ENCODE data around the gene HOXC10. TPM values are rescaled to one million over a fixed set of nuclear protein-coding genes. Genes with fewer than 3 reads are reported as not detected.

The HOXC10 gene
- total and polyA plus RNA-seq, 2 donors from 2014 or later = 49.7 to 50.7 TPM

DNA sequence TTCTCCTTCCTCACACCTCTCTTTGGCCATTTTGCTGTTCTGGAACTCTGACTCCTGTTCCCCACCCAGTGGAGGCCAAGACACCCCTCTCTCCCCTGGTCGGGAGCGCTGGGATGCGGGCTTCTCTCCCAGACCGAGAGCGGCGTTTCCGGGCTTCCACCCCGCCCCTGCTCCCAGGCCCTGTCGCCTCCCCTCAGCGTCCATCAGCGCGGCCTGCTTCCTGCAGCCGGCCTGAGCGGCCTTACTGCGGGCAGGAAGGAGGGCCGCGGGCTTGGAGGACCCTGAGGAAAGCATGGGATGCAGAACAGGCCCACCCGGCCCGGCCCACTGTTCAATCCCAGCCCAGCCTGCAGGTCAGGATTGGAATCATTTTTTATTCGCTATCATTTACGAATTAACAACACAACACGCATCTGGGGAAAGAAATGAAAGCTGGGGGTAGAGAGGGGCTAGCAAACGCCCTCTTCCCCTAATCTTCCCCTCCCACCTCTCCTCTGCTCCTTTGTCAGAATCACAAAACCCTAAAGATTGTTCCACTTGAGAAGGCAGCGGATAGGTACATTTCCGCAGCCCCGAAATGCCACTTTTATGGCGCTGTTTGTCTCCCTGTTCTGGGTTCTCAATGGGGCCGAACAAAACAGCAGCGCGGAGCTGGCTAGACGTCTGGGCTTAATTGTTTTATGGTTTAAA, 20.0 kb downstream of the HOXC10 start:
- H3K4me1 ChIP-seq (ENCODE audit: control insufficient read depth in 2 of 3, insufficient read depth in 2 of 3, low read depth in 1 of 3, low read length in 3 of 3) = peaks cover 6 to 28% (median 14%) of the 10 kb centered on the region in 3 donors
- FAIRE-seq = no peak
- H3K9ac ChIP-seq (ENCODE audit: low read length in 3 of 3) = peak overlapping the region in 1 of 3 donors; percentile 61
- peak overlapping the region in 2 of 3 donors; percentile 11 to 39 for H3K4me3 ChIP-seq (ENCODE audit: low read length in 3 of 3)
- TF ChIP-seq, protein P1, sequence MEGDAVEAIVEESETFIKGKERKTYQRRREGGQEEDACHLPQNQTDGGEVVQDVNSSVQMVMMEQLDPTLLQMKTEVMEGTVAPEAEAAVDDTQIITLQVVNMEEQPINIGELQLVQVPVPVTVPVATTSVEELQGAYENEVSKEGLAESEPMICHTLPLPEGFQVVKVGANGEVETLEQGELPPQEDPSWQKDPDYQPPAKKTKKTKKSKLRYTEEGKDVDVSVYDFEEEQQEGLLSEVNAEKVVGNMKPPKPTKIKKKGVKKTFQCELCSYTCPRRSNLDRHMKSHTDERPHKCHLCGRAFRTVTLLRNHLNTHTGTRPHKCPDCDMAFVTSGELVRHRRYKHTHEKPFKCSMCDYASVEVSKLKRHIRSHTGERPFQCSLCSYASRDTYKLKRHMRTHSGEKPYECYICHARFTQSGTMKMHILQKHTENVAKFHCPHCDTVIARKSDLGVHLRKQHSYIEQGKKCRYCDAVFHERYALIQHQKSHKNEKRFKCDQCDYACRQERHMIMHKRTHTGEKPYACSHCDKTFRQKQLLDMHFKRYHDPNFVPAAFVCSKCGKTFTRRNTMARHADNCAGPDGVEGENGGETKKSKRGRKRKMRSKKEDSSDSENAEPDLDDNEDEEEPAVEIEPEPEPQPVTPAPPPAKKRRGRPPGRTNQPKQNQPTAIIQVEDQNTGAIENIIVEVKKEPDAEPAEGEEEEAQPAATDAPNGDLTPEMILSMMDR (IDR thresholded peaks at IDR 0.05; ENCODE audit: borderline replicate concordance, extremely low read depth, insufficient read depth) = no peak
- peaks cover 4% of the 10 kb centered on the region for H3K27me3 ChIP-seq (ENCODE audit: control insufficient read depth, insufficient read depth, low read length)
- intact Hi-C loops (cut with DNase I) = loop anchor here (5.0 kb wide), 1 partner anchor 197 kb away; no protein-coding TSS in a partner anchor
- H3K36me3 ChIP-seq (ENCODE audit: control insufficient read depth in 2 of 3, insufficient read depth in 3 of 3, low read length in 3 of 3) = no peaks in the 10 kb centered on the region
- DNase-seq = peak in 4 of 5 donors; percentile 68 to 92 (median 85)
- peak overlapping the region; percentile 49 to 71 for H3K27ac ChIP-seq (ENCODE audit: low read depth in 2 of 2, low read length in 2 of 2)
- H3K9me3 ChIP-seq (ENCODE audit: control insufficient read depth in 2 of 3, insufficient read depth in 1 of 3, low read length in 3 of 3) = no peaks in the 10 kb centered on the region

DNA sequence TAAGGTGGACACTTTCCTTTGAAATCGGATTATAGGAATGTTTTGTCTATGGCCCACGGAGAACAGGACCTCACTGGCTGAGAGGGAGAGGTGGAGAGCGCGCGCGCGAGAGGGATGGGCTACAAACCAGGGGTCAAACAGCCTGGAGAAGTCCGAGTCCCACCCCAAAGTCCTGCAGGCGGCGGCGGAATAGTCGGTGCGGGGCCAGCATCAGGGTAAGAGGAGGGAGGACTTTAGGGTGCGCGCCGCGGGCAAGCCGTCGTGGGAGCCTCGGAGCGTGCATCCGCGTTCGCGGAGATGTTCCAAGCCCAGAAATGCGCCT, 20.5 kb downstream of the HOXC10 start:
- H3K4me3 ChIP-seq (ENCODE audit: low read length in 3 of 3) = peak overlapping the region in 1 of 3 donors; percentile 39
- peak overlapping the region in 2 of 3 donors; percentile 41 to 61 for H3K9ac ChIP-seq (ENCODE audit: low read length in 3 of 3)
- DNase-seq (peak in 4 of 5 donors; percentile 71 to 84 (median 80)), FAIRE-seq (no peak)
- no peaks in the 10 kb centered on the region for H3K9me3 ChIP-seq (ENCODE audit: control insufficient read depth in 2 of 3, insufficient read depth in 1 of 3, low read length in 3 of 3)
- intact Hi-C loops (cut with DNase I) = no loop called here
- H3K36me3 ChIP-seq (ENCODE audit: control insufficient read depth in 2 of 3, insufficient read depth in 3 of 3, low read length in 3 of 3) = no peaks in the 10 kb centered on the region
- peak overlapping the region; percentile 49 to 71 for H3K27ac ChIP-seq (ENCODE audit: low read depth in 2 of 2, low read length in 2 of 2)
- H3K27me3 ChIP-seq (ENCODE audit: control insufficient read depth, insufficient read depth, low read length) = peaks cover 4% of the 10 kb centered on the region
- TF ChIP-seq, protein P1 (IDR thresholded peaks at IDR 0.05; ENCODE audit: borderline replicate concordance, extremely low read depth, insufficient read depth) = no peak
- H3K4me1 ChIP-seq (ENCODE audit: control insufficient read depth in 2 of 3, insufficient read depth in 2 of 3, low read depth in 1 of 3, low read length in 3 of 3) = peaks cover 6 to 28% (median 14%) of the 10 kb centered on the region in 3 donors

DNA sequence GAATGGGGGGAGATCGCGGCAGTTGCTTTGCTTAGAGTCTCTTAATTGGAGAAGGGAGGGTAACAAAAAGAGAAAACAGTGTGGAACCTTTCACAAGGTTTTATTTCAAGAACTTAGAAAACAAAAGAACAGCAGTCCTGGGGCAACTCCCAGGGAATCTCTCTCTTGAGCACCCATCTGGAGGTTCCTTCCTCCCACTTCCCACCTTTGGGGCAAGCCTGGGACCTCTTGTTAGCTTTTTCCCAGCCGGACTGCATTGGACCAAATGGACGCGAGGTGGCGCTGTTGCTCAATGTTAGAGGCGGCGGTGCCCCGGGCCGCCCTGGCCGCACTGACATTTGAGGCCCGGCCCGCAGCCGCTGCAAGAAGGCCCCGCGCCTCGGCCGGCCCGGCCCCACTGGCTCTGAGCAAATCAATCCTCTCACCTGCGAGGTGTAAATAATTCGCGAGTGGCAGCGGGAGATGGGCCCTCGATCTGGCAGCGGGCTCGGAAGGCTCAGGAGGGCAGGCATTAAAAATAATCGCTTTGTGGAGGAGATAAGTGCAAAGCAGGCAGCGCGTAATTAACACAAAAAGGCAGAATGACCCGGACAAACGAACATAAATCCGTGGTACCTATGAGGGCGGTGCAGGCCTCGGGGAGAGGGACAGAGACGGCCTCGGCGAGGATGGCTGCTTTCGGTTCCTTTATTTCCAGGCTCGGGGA, 21.1 kb downstream of the HOXC10 start:
- Histone ChIP-seq H3K27ac (ENCODE audit: low read depth in 2 of 2, low read length in 2 of 2) (peak overlapping the region; percentile 59 to 71), H3K36me3 (ENCODE audit: control insufficient read depth in 2 of 3, insufficient read depth in 3 of 3, low read length in 3 of 3) (no peaks in the 10 kb centered on the region), H3K27me3 (ENCODE audit: control insufficient read depth, insufficient read depth, low read length) (peaks cover 4% of the 10 kb centered on the region), H3K9ac (ENCODE audit: low read length in 3 of 3) (peak overlapping the region; percentile 15 to 73 (median 72)), H3K4me1 (ENCODE audit: control insufficient read depth in 2 of 3, insufficient read depth in 2 of 3, low read depth in 1 of 3, low read length in 3 of 3) (peaks cover 6 to 26% (median 14%) of the 10 kb centered on the region in 3 donors), H3K4me3 (ENCODE audit: low read length in 3 of 3) (peak overlapping the region; percentile 39 to 67 (median 60)), H3K9me3 (ENCODE audit: control insufficient read depth in 2 of 3, insufficient read depth in 1 of 3, low read length in 3 of 3) (no peaks in the 10 kb centered on the region)
- FAIRE-seq = no peak
- peak; percentile 95 to 97 (median 96) for DNase-seq
- TF ChIP-seq, protein P1 (IDR thresholded peaks at IDR 0.05; ENCODE audit: borderline replicate concordance, extremely low read depth, insufficient read depth) = peak; percentile 99
- intact Hi-C loops (cut with DNase I) = no loop called here

All from kidney (tissue), 14 donors.